ENCODE data around the gene FAM98C.

- TF ChIP-seq CTCF (conservative IDR thresholded peaks at IDR 0.05), result no peak
- no peak for TF ChIP-seq ZFX (IDR thresholded peaks at IDR 0.05)
Measured at GRCh38 chr19:38443458-38443999, 40.6 kb downstream of the FAM98C start.
